Naive thymus-derived CD4-positive, alpha-beta T cell (primary cell): ENCODE results near the gene C22orf42. TPM values are rescaled to one million over a fixed set of nuclear protein-coding genes. Genes with fewer than 3 reads are reported as not detected.
A peak's percentile ranks its signal among the peaks of the same experiment; 100 is the strongest.
"Not testable (repeated sequence)": the region's sequence is repeated elsewhere in the genome, so short reads cannot be mapped to it uniquely, and the experiment has no call there.

Source experiments
- ATAC-seq: fragments of 150-1000 bp; cut with Tn5 transposase; 2 replicates; pipeline ENCODE4 v1.10.0; 2021; ENCODE audit warnings: mild to moderate bottlenecking, moderate library complexity
- CTCF ChIA-PET: fragments of 350-600 bp; sonication (Branson Sonifier 250); formaldehyde crosslinking; loops from one replicate; lab custom pipeline; 2021; ENCODE audit warnings: antibody characterized with exemption; lab: Charles Lee
- POLR2A ChIA-PET: fragments of 350-600 bp; sonication (Branson Sonifier 250); formaldehyde crosslinking; loops from one replicate; lab custom pipeline; 2021; ENCODE audit warnings: antibody characterized with exemption, inconsistent platforms; lab: Charles Lee
- DNase-seq, 9 donors: peaks; one replicate each; pipeline versions ENCODE4 v3.0.0 to v3.0.0-alpha.2; 2020 to 2022; ENCODE audit warnings: mixed read lengths in 1 of 9
- H3K27ac ChIP-seq: one replicate; pipeline ENCODE4 v1.7.0; 2013; ENCODE audit warnings: mild to moderate bottlenecking, low read depth, low read length, moderate library complexity
- H3K27me3 ChIP-seq, 2 donors: one replicate each; pipeline ENCODE4 v1.7.0; 2013; ENCODE audit warnings: low read length in 2 of 2, mild to moderate bottlenecking in 2 of 2, moderate library complexity in 2 of 2; ENCODE audit not compliant: control insufficient read depth in 2 of 2, insufficient read depth in 2 of 2
- H3K36me3 ChIP-seq, 3 experiments: 1 replicate in 2 of 3; 2 replicates in 1 of 3; pipeline ENCODE4 v1.7.0; 2013; ENCODE audit warnings: low read length in 3 of 3, mild to moderate bottlenecking in 3 of 3, moderate library complexity in 1 of 3; ENCODE audit not compliant: insufficient read depth in 3 of 3, control insufficient read depth in 2 of 3
- H3K4me1 ChIP-seq, 2 donors: one replicate each; pipeline ENCODE4 v1.7.0; 2013; ENCODE audit warnings: low read length in 2 of 2, mild to moderate bottlenecking in 2 of 2, moderate library complexity in 1 of 2; ENCODE audit not compliant: control insufficient read depth in 2 of 2, insufficient read depth in 2 of 2
- H3K4me3 ChIP-seq: 2 replicates; pipeline ENCODE4 v1.7.0; 2013; ENCODE audit warnings: mild to moderate bottlenecking, low read length
- H3K9me3 ChIP-seq, 3 experiments: 1 replicate in 2 of 3; 2 replicates in 1 of 3; pipeline ENCODE4 v1.7.0; 2013; ENCODE audit warnings: low read length in 3 of 3; ENCODE audit not compliant: control insufficient read depth in 2 of 3
- H3K27ac Mint-ChIP-seq, 9 donors: one replicate each; pipeline ENCODE4 v1.8.0; 2020 to 2022; ENCODE audit warnings: mixed read lengths in 9 of 9, mild to moderate bottlenecking in 8 of 9, moderate library complexity in 5 of 9, inconsistent platforms in 2 of 9
- H3K27me3 Mint-ChIP-seq, 5 donors: one replicate each; pipeline ENCODE4 v1.8.0; 2021 to 2022; ENCODE audit warnings: mixed read lengths in 5 of 5, mild to moderate bottlenecking in 1 of 5
- H3K36me3 Mint-ChIP-seq, 5 donors: one replicate each; pipeline ENCODE4 v1.8.0; 2020 to 2022; ENCODE audit warnings: mixed read lengths in 5 of 5, mild to moderate bottlenecking in 3 of 5, inconsistent platforms in 1 of 5
- H3K4me1 Mint-ChIP-seq, 7 donors: one replicate each; pipeline ENCODE4 v1.8.0; 2020 to 2022; ENCODE audit warnings: mixed read lengths in 7 of 7, mild to moderate bottlenecking in 3 of 7, inconsistent platforms in 1 of 7
- H3K4me3 Mint-ChIP-seq, 10 donors: one replicate each; pipeline ENCODE4 v1.8.0; 2020 to 2022; ENCODE audit warnings: mild to moderate bottlenecking in 10 of 10, mixed read lengths in 10 of 10, moderate library complexity in 6 of 10, inconsistent platforms in 2 of 10
- H3K9me3 Mint-ChIP-seq, 11 donors: one replicate each; pipeline ENCODE4 v1.8.0; 2020 to 2022; ENCODE audit warnings: mixed read lengths in 11 of 11, mild to moderate bottlenecking in 4 of 11, inconsistent platforms in 1 of 11, moderate library complexity in 1 of 11
- intact Hi-C, 2 donors: fragments of 100-400 bp; cut with micrococcal nuclease; formaldehyde crosslinking; loops; one replicate each; pipeline ENCODE4 v1.15.1; 2023
- polyA plus RNA-seq, 2 donors: library from polyadenylated mRNA; unstranded; fragments of 300-500 nt; fragmentation: Illumina TruSeq; gene quantifications; one replicate each; pipeline ENCODE4 v1.2.3, GENCODE V29; 2021
- total RNA-seq, 6 experiments: library from RNA in 5 of 6; stranded (reverse) in 5 of 6; gene quantifications; 1 replicate in 5 of 6; 2 replicates in 1 of 6; pipeline ENCODE4 v1.2.3 and lab custom pipeline; 2021 to 2026

C22orf42 gene
- total and polyA plus RNA-seq, 7 experiments from 2014 or later, result not detected

DNA sequence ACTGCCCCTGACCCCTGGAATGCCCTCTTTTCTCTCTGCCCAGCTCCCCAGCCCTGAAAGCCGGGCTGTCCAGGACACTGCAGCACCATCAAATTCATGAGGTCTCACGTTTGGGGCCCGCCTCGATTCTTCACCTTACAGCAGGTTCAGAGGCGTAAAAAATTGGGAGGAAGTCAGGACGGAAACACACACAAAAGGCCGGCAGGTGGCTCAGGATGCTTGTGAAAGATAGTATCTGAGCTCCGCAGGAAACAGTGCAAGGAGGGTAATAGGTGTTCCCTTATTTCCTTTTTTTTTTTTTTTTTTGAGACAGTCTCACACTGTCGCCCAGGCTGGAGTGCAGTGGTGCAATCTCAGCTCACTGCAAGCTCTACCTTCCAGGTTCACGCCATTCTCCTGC is 41.6 kb upstream of the C22orf42 start:
- intact Hi-C loops, result loop anchor here in 1 of 2 donors (10.0 kb wide), 2 partner anchors 214 to 536 kb away; partner anchors contain the start of genes PISD and RTCB
- Mint-ChIP-seq H3K9me3 (no peaks in the 10 kb centered on the region), H3K4me3 (peak overlapping the region in 6 of 10 donors; percentile 16 to 84 (median 26)), H3K4me1 (peaks cover 14 to 62% (median 44%) of the 10 kb centered on the region in 7 donors), H3K27ac (peak overlapping the region in 5 of 9 donors; percentile 4 to 65 (median 36)), H3K27me3 (peaks cover 0 to 28% (median 0%) of the 10 kb centered on the region in 5 donors), H3K36me3 (no peaks in the 10 kb centered on the region)
- Histone ChIP-seq H3K36me3 (no peaks in the 10 kb centered on the region), H3K9me3 (no peaks in the 10 kb centered on the region), H3K4me3 (no peak overlapping the region), H3K27me3 (no peaks in the 10 kb centered on the region), H3K27ac (no peak overlapping the region), H3K4me1 (peaks cover 12 to 26% of the 10 kb centered on the region in 2 donors)
- ChIA-PET CTCF (interaction anchor here (1.4 to 2.0 kb wide), 2 partner anchors 14 to 273 kb away, joined by 4 to 5 read pairs; no protein-coding TSS in a partner anchor), POLR2A (interaction anchor here (0.7 kb wide), 1 partner anchor 58 kb away, joined by 3 read pairs; no protein-coding TSS in a partner anchor)
- ATAC-seq, result no peak
- peak in 5 of 9 donors; percentile 7 to 37 (median 29) for DNase-seq

DNA sequence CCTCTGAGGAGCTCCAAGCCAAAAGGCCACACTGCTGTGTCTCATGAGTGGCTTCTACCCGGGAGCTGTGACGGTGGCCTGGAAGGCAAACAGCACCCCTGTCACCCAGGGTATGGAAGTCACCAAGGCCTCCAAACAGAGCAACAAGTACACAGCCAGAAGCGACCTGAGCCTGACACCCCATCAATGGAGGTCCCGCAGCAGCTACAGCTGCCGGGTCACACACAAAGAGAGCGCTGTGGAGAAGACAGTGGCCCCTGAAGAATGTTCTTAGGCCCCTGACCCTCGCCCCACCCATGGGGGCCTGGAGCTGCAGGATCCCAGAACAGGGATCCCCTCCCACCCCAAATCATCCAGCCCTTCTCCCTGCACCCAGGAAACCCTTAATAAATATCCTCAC is 40.9 kb upstream of the C22orf42 start:
- no peaks in the 10 kb centered on the region for H3K9me3 ChIP-seq
- Mint-ChIP-seq H3K27ac (peak overlapping the region in 1 of 9 donors; percentile 43), H3K4me3 (no peak overlapping the region), H3K36me3 (no peaks in the 10 kb centered on the region), H3K27me3 (peaks cover 0 to 29% (median 0%) of the 10 kb centered on the region in 5 donors), H3K9me3 (no peaks in the 10 kb centered on the region), H3K4me1 (peaks cover 14 to 54% (median 41%) of the 10 kb centered on the region in 7 donors)
- POLR2A ChIA-PET, result interaction anchor here (0.7 kb wide), 1 partner anchor 57 kb away, joined by 3 read pairs; no protein-coding TSS in a partner anchor
- H3K27me3 ChIP-seq, result no peaks in the 10 kb centered on the region
- peaks cover 12 to 26% of the 10 kb centered on the region in 2 donors for H3K4me1 ChIP-seq
- DNase-seq, result no peak
- ATAC-seq, result no peak
- no peak overlapping the region for H3K4me3 ChIP-seq
- CTCF ChIA-PET, result no interaction called here
- intact Hi-C loops, result loop anchor here in 1 of 2 donors (10.0 kb wide), 2 partner anchors 215 to 535 kb away; partner anchors contain the start of genes PISD and RTCB
- no peak overlapping the region for H3K27ac ChIP-seq
- H3K36me3 ChIP-seq, result no peaks in the 10 kb centered on the region

DNA sequence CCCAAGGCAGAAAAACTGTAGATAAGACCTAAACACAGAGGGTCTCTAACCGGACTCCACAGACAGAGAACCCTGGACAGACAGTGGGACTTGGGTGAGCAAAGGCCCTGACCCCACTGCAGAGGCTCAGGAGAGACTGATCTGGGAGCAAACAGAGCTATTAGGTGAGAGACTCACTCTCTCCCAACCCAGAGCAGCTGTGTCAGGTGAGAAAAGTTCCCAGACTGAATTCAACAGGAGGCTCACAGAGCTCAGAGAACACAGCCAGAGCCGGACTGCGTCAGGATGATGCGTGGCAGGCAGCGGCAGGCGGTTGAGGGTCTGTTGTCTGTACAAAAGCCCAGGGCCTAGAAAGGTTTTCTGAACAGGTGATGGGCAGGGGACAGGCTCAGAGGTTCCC is 40.2 kb upstream of the C22orf42 start:
- intact Hi-C loops, result no loop called here
- Histone ChIP-seq H3K4me3 (no peak overlapping the region), H3K9me3 (no peaks in the 10 kb centered on the region), H3K27me3 (no peaks in the 10 kb centered on the region), H3K27ac (no peak overlapping the region), H3K36me3 (no peaks in the 10 kb centered on the region), H3K4me1 (peaks cover 12 to 26% of the 10 kb centered on the region in 2 donors)
- Mint-ChIP-seq H3K4me3 (no peak overlapping the region), H3K36me3 (no peaks in the 10 kb centered on the region), H3K4me1 (peaks cover 14 to 48% (median 36%) of the 10 kb centered on the region in 7 donors), H3K9me3 (no peaks in the 10 kb centered on the region), H3K27me3 (peaks cover 0 to 27% (median 0%) of the 10 kb centered on the region in 5 donors), H3K27ac (peak overlapping the region in 1 of 9 donors; percentile 32)
- DNase-seq (no peak), ATAC-seq (no peak)
- ChIA-PET POLR2A (no interaction called here), CTCF (no interaction called here)

DNA sequence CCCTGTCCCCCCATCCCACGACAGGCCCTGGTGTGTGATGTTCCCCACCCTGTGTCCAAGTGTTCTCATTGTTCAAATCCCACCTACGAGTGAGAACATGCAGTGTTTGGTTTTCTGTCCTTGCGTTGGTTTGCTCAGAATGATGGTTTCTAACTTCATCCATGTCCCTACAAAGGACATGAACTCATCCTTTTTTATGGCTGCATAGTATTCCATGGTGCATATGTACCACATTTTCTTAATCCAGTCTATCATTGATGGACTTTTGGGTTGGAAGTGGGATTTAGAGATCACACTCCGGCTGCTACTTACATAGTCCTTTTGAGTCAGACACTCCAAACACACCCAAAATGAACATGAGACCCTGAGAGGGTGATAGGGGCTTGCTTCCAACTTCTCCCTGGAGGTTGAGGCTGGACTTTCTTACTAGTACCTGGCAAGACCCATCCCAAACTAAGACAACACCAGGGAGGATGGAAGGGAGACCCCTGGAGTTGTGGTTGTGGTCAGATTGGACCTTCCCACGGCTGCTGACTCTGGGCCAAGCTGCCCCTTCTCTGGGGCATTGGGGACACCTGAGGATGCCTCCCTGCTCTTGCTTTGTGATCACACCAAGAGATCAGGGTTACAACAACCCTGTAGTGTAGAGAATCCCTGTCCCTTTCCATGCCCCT is 38.6 kb upstream of the C22orf42 start:
- H3K9me3 Mint-ChIP-seq, H3K4me3 ChIP-seq, H3K27ac ChIP-seq, H3K36me3 Mint-ChIP-seq, intact Hi-C loops, DNase-seq, H3K27ac Mint-ChIP-seq, H3K4me3 Mint-ChIP-seq, POLR2A ChIA-PET, H3K9me3 ChIP-seq, H3K27me3 ChIP-seq, ATAC-seq, H3K36me3 ChIP-seq: not testable (repeated sequence)
- H3K4me1 Mint-ChIP-seq, result peaks cover 14 to 34% (median 22%) of the 10 kb centered on the region in 7 donors
- CTCF ChIA-PET, result interaction anchor here (0.6 kb wide), 1 partner anchor 280 kb away, joined by 3 read pairs; no protein-coding TSS in a partner anchor
- H3K27me3 Mint-ChIP-seq, result peaks cover 0 to 24% (median 0%) of the 10 kb centered on the region in 5 donors
- H3K4me1 ChIP-seq, result peaks cover 12 to 23% of the 10 kb centered on the region in 2 donors

DNA sequence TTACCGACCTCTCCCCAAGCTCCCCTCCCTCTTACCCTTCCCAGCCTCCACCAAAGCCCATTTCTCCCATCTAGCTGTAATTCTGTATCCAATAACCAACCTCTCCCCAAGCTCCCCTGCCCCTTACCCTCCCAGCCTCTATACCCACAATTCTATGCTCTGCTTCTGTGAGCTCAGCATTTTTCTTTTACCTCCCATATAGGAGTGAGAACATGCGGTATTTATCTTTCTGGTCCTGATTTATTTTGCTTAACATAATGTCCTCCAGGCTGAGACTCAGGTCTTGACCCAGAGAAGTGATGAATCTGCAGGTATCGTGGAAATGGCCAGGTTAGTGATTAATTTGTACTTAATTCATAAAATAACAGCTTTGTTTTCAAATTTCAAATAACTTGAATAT is 36.8 kb upstream of the C22orf42 start:
- H3K9me3 Mint-ChIP-seq, POLR2A ChIA-PET, H3K27ac Mint-ChIP-seq, H3K27me3 ChIP-seq, H3K4me3 ChIP-seq, ATAC-seq, H3K36me3 ChIP-seq, H3K4me1 ChIP-seq, H3K9me3 ChIP-seq, intact Hi-C loops, H3K36me3 Mint-ChIP-seq, DNase-seq, H3K27ac ChIP-seq, H3K4me3 Mint-ChIP-seq: not testable (repeated sequence)
- H3K27me3 Mint-ChIP-seq, result peaks cover 0 to 28% (median 11%) of the 10 kb centered on the region in 5 donors
- peaks cover 8 to 19% (median 8%) of the 10 kb centered on the region in 7 donors for H3K4me1 Mint-ChIP-seq
- CTCF ChIA-PET, result interaction anchor here (1.0 kb wide), 1 partner anchor 9 kb away, joined by 3 read pairs; the partner anchor contains the start of gene RFPL2

DNA sequence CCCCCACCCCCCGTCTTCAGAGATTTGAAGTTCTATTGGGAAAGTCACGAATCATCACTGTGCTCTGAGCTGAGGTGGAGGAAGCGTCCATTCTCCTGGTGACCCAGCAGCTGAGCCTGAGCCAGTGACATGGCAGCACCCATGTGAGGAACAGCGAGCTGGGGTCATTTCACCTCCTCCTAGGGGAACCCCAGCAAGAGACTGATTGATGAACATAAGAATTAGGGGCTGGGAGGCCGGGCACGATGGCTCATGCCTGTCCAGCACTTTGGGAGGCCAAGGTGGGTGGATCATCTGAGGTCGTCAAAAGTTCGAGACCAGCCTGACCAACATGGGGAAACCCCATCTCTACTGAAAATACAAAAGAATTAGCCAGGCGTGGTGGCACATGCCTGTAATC is 34.2 kb upstream of the C22orf42 start:
- H3K4me1 Mint-ChIP-seq, H3K4me3 Mint-ChIP-seq, H3K9me3 ChIP-seq, H3K36me3 ChIP-seq, DNase-seq, H3K27ac Mint-ChIP-seq, H3K36me3 Mint-ChIP-seq, H3K27me3 ChIP-seq, H3K4me1 ChIP-seq, H3K9me3 Mint-ChIP-seq, ATAC-seq, CTCF ChIA-PET, H3K4me3 ChIP-seq, intact Hi-C loops, H3K27ac ChIP-seq: not testable (repeated sequence)
- POLR2A ChIA-PET, result interaction anchor here (1.0 kb wide), 1 partner anchor 9 kb away, joined by 5 read pairs; no protein-coding TSS in a partner anchor
- H3K27me3 Mint-ChIP-seq, result peaks cover 0 to 31% (median 13%) of the 10 kb centered on the region in 5 donors
